ENCODE results near the gene MPI.
"Not testable (repeated sequence)": the region's sequence is repeated elsewhere in the genome, so short reads cannot be mapped to it uniquely, and the experiment has no call there.

Gene MPI

DNA sequence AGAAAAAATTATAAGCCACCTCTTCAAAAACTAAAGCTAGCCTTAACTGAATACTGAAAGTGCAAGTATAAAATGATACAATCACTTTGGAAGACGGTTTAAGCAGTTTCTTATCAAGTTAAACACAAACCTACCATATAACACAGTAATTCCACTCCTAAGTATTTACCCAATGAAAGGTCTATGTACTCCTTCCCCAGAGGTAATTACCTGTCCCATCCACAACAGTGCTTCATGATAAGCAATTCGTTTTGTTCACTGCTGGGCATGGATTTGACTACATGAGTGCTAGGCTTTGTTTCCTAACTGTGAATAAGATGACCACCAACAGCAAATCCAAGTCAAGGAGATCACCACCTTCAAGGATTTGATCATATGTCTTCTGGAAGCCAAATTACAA, 43.7 kb downstream of the MPI start:
- DNase-seq (ENCODE audit: low read depth in 2 of 2) = no peak

DNA sequence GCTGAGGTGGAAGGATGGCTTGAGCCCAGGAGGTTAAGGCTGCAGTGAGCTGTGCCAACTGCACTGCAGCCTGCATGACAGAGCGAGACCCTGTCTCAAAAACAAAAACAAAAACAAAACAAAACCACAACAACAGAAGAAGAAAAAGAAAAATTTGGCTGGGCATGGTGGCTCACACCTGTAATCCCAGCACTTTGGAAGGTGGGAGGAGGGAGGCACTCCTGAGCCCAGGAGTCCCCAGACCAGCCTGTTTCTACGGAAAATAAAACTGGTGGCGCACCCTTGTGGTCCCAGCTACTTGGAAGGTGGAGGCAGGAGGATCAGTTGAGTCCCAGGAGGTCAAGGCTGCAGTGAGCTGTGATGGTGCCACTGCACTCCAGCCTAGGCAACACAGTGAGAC, 45.4 kb downstream of the MPI start:
- not testable (repeated sequence) for DNase-seq (ENCODE audit: low read depth in 2 of 2)

DNA sequence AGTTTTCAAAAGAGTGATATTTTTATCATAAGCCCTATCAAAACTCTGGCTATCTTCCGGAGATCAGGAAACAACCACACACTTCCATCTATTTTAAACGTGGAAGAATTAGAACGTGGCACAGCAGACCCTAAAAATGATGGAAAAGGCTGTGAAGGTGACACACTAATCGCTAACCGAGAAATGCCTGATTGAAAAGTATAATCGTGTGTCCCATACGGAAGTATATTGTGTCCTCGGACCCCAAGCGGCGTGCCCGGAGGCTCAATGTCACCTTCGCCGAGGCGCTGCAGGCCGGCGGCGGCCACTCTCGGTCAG, 47.4 kb downstream of the MPI start:
- no peak for DNase-seq (ENCODE audit: low read depth in 2 of 2)

DNA sequence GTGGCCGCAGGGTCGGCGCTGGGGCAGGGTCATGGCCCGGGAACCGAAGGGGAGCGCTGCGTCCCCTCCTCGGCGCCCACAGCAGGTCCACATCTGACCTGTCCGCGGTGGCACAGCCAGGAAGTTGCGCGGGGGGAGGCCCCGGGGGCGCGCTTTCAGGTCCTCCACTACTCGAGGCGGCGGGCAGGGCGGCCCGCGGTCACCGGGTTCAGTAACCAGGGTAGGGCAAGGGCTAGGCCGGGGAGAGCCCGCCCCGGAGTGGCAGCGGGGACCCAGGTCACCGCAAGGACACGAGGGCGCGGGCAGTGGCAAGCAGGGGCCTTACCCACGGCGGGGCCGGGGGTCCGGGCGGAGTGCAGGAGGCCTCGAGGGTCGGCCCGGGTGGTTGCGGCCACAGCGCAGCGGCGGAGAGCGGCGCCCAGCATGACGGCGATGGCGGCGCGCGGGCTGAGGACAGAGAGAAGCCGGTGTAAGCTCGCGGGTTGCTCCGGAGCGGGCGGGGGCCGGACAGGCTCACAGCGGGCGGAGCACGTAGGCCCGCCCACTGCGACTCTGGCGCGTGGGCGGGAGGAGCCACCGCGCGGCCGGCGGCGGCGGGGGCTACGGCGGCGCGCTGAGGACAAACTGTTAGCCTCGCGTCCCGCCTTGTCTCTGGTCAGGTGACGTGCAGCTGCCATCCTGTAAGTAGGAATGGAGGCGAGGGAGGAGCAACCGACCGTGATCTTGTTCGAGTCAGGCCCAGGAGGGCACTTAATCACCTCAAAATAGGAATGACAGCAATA, 47.9 kb downstream of the MPI start, which contains the start of gene COX5A:
Gene COX5A (minus strand): TSS at position 484 of the 782 bp plus-strand sequence. CDS start 59 bp downstream, at position 425.
- peak; percentile 73 to 80 for DNase-seq (ENCODE audit: low read depth in 2 of 2)

DNA sequence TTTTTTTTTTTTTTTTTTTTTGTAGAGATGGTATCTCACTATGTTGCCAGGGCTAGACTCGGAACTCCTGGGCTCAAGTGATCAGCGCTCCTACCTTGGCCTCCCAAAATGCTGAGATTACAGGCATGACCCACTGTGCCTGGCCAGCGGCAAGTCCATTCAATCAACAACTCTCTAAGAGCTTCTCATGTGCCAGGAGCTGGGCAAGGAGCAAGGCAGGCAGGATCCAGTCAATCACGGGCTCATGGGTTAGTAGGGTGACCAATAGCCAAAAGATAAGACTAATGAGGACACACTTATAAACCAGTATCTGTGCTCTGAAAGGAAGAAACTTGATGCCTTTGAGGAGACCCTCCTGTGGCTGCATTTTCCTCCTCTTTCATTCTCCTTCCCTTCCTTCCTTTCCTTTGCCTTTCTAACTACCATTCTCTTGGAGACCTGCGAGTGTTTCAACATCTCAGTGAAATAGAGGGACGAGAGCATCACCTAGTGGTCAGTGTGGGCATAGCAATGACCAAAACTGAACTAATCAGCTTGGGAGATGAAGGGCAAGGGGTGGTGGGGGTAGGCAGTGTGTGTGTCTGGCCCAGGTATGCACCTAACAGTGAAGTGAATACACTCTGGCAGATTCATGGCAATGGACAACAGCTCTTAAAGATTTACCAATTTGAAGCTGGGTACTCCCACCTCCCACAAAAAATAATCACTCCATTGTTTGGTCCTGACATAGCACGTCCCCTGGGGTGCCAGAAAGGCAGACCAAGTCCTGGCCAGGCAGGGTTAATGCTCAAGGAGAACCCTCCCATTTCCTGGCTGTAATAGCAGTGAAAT, 60.5 kb downstream of the MPI start:
- DNase-seq (ENCODE audit: low read depth in 2 of 2) = peak; percentile 60 to 70

DNA sequence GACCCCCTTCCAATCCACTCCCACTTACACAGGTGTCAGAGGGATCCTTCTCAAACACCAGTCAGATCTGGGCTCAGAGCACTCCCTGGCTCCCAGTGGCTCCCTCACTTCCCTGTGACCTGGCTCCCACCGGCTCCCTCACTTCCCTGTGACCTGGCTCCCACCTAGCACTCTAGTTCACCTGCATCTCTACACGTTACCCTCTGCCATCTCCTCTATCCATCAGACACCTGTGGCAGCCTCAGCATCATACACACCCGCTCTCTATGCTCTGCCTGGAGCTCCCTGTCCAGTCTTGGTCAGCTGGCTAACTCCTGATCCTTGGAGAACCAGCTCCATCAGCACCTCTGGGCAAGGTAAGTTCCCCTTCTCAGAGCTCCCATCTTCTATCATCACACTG, 61.2 kb downstream of the MPI start:
- no peak for DNase-seq (ENCODE audit: low read depth in 2 of 2)
